Testis (tissue), 3 donors: ENCODE data around the gene SERPIND1. TPM values are rescaled to one million over a fixed set of nuclear protein-coding genes. Genes with fewer than 3 reads are reported as not detected.

Experiments used
- DNase-seq: peaks from one replicate; pipeline ENCODE4 v3.0.0-alpha.2; 2019
- H3K27ac ChIP-seq, 2 donors: fragments of 200-600 bp; sonication (generic); one replicate each; pipeline ENCODE4 v1.5.1; 2019
- H3K27me3 ChIP-seq: fragments of 200-600 bp; sonication (generic); one replicate; pipeline ENCODE4 v1.5.1; 2019
- H3K36me3 ChIP-seq: fragments of 200-600 bp; sonication (generic); one replicate; pipeline ENCODE4 v1.5.1; 2017; ENCODE audit warnings: low read depth; ENCODE audit errors: missing control alignments
- H3K4me1 ChIP-seq: fragments of 200-600 bp; sonication (generic); one replicate; pipeline ENCODE4 v1.5.1; 2019
- H3K4me3 ChIP-seq, 2 donors: fragments of 200-600 bp; sonication (generic); one replicate each; pipeline ENCODE4 v1.5.1; 2017 to 2019
- H3K9me3 ChIP-seq: fragments of 200-600 bp; sonication (generic); one replicate; pipeline ENCODE4 v1.5.1; 2017
- CTCF ChIP-seq, 3 experiments: fragments of 450-650 bp in 2 of 3; fragments of 200-600 bp in 1 of 3; sonication (generic) in 1 of 3; IDR thresholded peaks; one replicate each; pipeline ENCODE4 v1.5.1; 2016 to 2019; ENCODE audit warnings: antibody characterized with exemption in 3 of 3, mild to moderate bottlenecking in 2 of 3, moderate library complexity in 1 of 3
- POLR2A ChIP-seq: fragments of 450-650 bp; IDR thresholded peaks from one replicate; pipeline ENCODE4 v1.6.1; 2017; ENCODE audit warnings: antibody characterized with exemption, mild to moderate bottlenecking, moderate library complexity
- WGBS, 2 donors: methylation state at CpG; one replicate each; pipeline ENCODE4 v1.1.5; 2018; 5-methylcytosine and 5-hydroxymethylcytosine counted together
- intact Hi-C: fragments of 100-400 bp; cut with DNase I; formaldehyde crosslinking; loops from one replicate; pipeline ENCODE4 v1.15.1; 2023; ENCODE audit warnings: low total_unique reads
- polyA plus RNA-seq: library from polyadenylated mRNA; stranded (reverse); fragments of 350-450 nt; fragmentation: Illumina TruSeq; extraction: RNeasy Lipid Tissue Mini Kit (QIAGEN cat#74804); gene quantifications from one replicate; pipeline ENCODE4 v1.2.3, GENCODE V29; 2014; ENCODE audit warnings: low read depth, low replicate concordance; ENCODE audit not compliant: insufficient read depth
- total RNA-seq, 2 donors: library from RNA; depleted of rRNA; stranded (reverse); fragments of >200 nt; gene quantifications; one replicate each; pipeline ENCODE4 v1.2.3, GENCODE V29; 2016

SERPIND1 gene
- total and polyA plus RNA-seq, 3 donors from 2014 or later: 0.16 to 0.78 (median 0.25) TPM

- TF ChIP-seq POLR2A (no peak), CTCF (IDR thresholded peaks at IDR 0.05) (no peak)
- DNase-seq: no peak
- Histone ChIP-seq H3K27ac (no peak overlapping the region), H3K9me3 (no peaks in the 10 kb centered on the region), H3K36me3 (no peaks in the 10 kb centered on the region), H3K27me3 (no peaks in the 10 kb centered on the region), H3K4me3 (no peak overlapping the region), H3K4me1 (no peaks in the 10 kb centered on the region)
- intact Hi-C loops: no loop called here
- 89 to 94% methylated on average over 2 of the region's 2 CpGs for WGBS, 2 donors
Measured at GRCh38 chr22:20740222-20740951, 33.5 kb upstream of the SERPIND1 start.

- Histone ChIP-seq H3K4me1 (no peaks in the 10 kb centered on the region), H3K36me3 (no peaks in the 10 kb centered on the region), H3K27ac (no peak overlapping the region), H3K4me3 (no peak overlapping the region), H3K27me3 (no peaks in the 10 kb centered on the region), H3K9me3 (no peaks in the 10 kb centered on the region)
- no peak for DNase-seq
- 70% methylated on average over 6 of the region's 6 CpGs for WGBS, 2 donors
- TF ChIP-seq CTCF (IDR thresholded peaks at IDR 0.05) (no peak), POLR2A (no peak)
- intact Hi-C loops: no loop called here
Measured at GRCh38 chr22:20741008-20741633, 32.8 kb upstream of the SERPIND1 start.

GRCh38 chr22:20741634-20742581, 32.0 kb upstream of the SERPIND1 start:
- Histone ChIP-seq H3K4me3 (no peak overlapping the region), H3K9me3 (no peaks in the 10 kb centered on the region), H3K36me3 (no peaks in the 10 kb centered on the region), H3K27me3 (no peaks in the 10 kb centered on the region), H3K4me1 (no peaks in the 10 kb centered on the region), H3K27ac (no peak overlapping the region)
- intact Hi-C loops: no loop called here
- 72 to 80% methylated on average over 13 to 16 of the region's 16 CpGs for WGBS, 2 donors
- DNase-seq: peak; percentile 33
- TF ChIP-seq CTCF (IDR thresholded peaks at IDR 0.05): peak in 1 of 3 experiments; percentile 45
- no peak for TF ChIP-seq POLR2A

- H3K4me1 ChIP-seq: no peaks in the 10 kb centered on the region
- WGBS, 2 donors: 48 to 97% methylated on average over 2 of the region's 2 CpGs
- intact Hi-C loops: no loop called here
- TF ChIP-seq POLR2A (no peak), CTCF (IDR thresholded peaks at IDR 0.05) (no peak)
- DNase-seq: no peak
- no peak overlapping the region for H3K27ac ChIP-seq
- H3K36me3 ChIP-seq: no peaks in the 10 kb centered on the region
- H3K27me3 ChIP-seq: no peaks in the 10 kb centered on the region
- H3K9me3 ChIP-seq: no peaks in the 10 kb centered on the region
- no peak overlapping the region for H3K4me3 ChIP-seq
Measured at GRCh38 chr22:20742764-20743163, 31.1 kb upstream of the SERPIND1 start.
